Stomach (tissue), 4 donors: ENCODE data around the gene RNF208.

Source experiments
- CTCF ChIP-seq, 7 experiments: fragments of 450-650 bp in 4 of 7; fragments of 200-600 bp in 3 of 7; sonication (generic) in 3 of 7; IDR thresholded peaks; one replicate each; pipeline ENCODE4 v1.5.1; 2016 to 2019; ENCODE audit warnings: antibody characterized with exemption in 7 of 7, control low read depth in 2 of 7, mild to moderate bottlenecking in 1 of 7
- POLR2AphosphoS5 ChIP-seq, 3 donors: sonication (generic); formaldehyde crosslinking; IDR thresholded peaks; one replicate each; pipeline ENCODE4 v1.6.1; 2016; ENCODE audit warnings: antibody characterized with exemption in 3 of 3

- no peak for TF ChIP-seq CTCF (IDR thresholded peaks at IDR 0.05)
- no peak for TF ChIP-seq POLR2AphosphoS5 (IDR thresholded peaks at IDR 0.05)
Observed at GRCh38 chr9:137232510-137232909, 10.5 kb upstream of the RNF208 start.
